ENCODE results near the gene COL27A1. TPM values are rescaled to one million over a fixed set of nuclear protein-coding genes. Genes with fewer than 3 reads are reported as not detected.

Gene COL27A1
- total and polyA plus RNA-seq, 2 donors (not counting 1 experiment from before 2014, with no cell fraction given), result 0.16 to 0.27 TPM

- Histone ChIP-seq H3K4me2 (replicated peaks; ENCODE audit: low read depth, low read length, poor library complexity, severe bottlenecking) (no peak overlapping the region), H3K9me3 (ENCODE audit: control extremely low read depth in 1 of 3, control insufficient read depth in 2 of 3, insufficient read depth in 1 of 3, low read length in 2 of 3) (no peaks in the 10 kb centered on the region), H3K27ac (ENCODE audit: low read length in 2 of 2) (peak overlapping the region in 1 of 2 donors; percentile 40), H2AFZ (ENCODE audit: insufficient read depth, low read depth, low read length, poor library complexity, severe bottlenecking) (no peak overlapping the region), H3K4me3 (ENCODE audit: control extremely low read depth in 1 of 5, extremely low read depth in 1 of 5, insufficient read depth in 1 of 5, low read depth in 2 of 5, low read length in 4 of 5) (no peak overlapping the region), H3K9ac (ENCODE audit: low read length) (no peak overlapping the region), H4K20me1 (ENCODE audit: control insufficient read depth, insufficient read depth, low read length, poor library complexity, severe bottlenecking) (peaks cover 62% of the 10 kb centered on the region), H3K4me1 (ENCODE audit: control insufficient read depth in 2 of 2, insufficient read depth in 2 of 2, low read length in 2 of 2) (peaks cover 0 to 3% of the 10 kb centered on the region in 2 donors), H3K79me2 (ENCODE audit: control insufficient read depth, insufficient read depth, low read length) (peaks cover 60% of the 10 kb centered on the region), H3K36me3 (replicated peaks in 1 of 2; ENCODE audit: control extremely low read depth in 1 of 2, control insufficient read depth in 1 of 2, extremely low read depth in 1 of 2, insufficient read depth in 2 of 2, low read length in 1 of 2) (peaks cover 10 to 92% of the 10 kb centered on the region in 2 experiments), H3K27me3 (replicated peaks in 1 of 4; ENCODE audit: control extremely low read depth in 1 of 4, control insufficient read depth in 3 of 4, insufficient read depth in 4 of 4, low read length in 3 of 4) (no peaks in the 10 kb centered on the region)
- 93% methylated on average over 4 of the region's 6 CpGs for WGBS (ENCODE audit: insufficient coverage)
- Mint-ChIP-seq H3K4me3 (no peak overlapping the region), H3K27me3 (no peaks in the 10 kb centered on the region), H3K27ac (no peak overlapping the region), H3K4me1 (peaks cover 16% of the 10 kb centered on the region), H3K9me3 (ENCODE audit: insufficient read depth) (no peaks in the 10 kb centered on the region)
- intact Hi-C loops (cut with micrococcal nuclease), result no loop called here
- ATAC-seq (ENCODE audit: low read depth), result no peak
- ChIA-PET POLR2A (interaction anchor here (0.6 to 0.7 kb wide), 2 partner anchors 16 to 25 kb away, joined by 3 to 7 read pairs; no protein-coding TSS in a partner anchor), CTCF (interaction anchor here (1.4 kb wide), 1 partner anchor 34 kb away, joined by 7 read pairs; no protein-coding TSS in a partner anchor)
- no peak for DNase-seq
- no peak for TF ChIP-seq CTCF (IDR thresholded peaks at IDR 0.05)
Measured at GRCh38 chr9:114356792-114357191, 201.5 kb downstream of the COL27A1 start.

- 95% methylated on average over 4 of the region's 6 CpGs for WGBS (ENCODE audit: insufficient coverage)
- H3K79me2 ChIP-seq (ENCODE audit: control insufficient read depth, insufficient read depth, low read length), result peaks cover 63% of the 10 kb centered on the region
- TF ChIP-seq CTCF (IDR thresholded peaks at IDR 0.05) (no peak), EZH2 (IDR thresholded peaks at IDR 0.05; ENCODE audit: borderline replicate concordance, insufficient read depth, low read depth, low read length, poor library complexity, severe bottlenecking) (no peak)
- H3K4me1 ChIP-seq (ENCODE audit: control insufficient read depth in 2 of 2, insufficient read depth in 2 of 2, low read length in 2 of 2), result peaks cover 0 to 9% of the 10 kb centered on the region in 2 donors
- no peak overlapping the region for H3K4me3 ChIP-seq (ENCODE audit: control extremely low read depth in 1 of 5, extremely low read depth in 1 of 5, insufficient read depth in 1 of 5, low read depth in 2 of 5, low read length in 4 of 5)
- no peak overlapping the region for H2AFZ ChIP-seq (ENCODE audit: insufficient read depth, low read depth, low read length, poor library complexity, severe bottlenecking)
- intact Hi-C loops (cut with micrococcal nuclease), result no loop called here
- H3K9ac ChIP-seq (ENCODE audit: low read length), result no peak overlapping the region
- ChIA-PET CTCF (no interaction called here), POLR2A (no interaction called here)
- peak overlapping the region; percentile 68 for H3K27ac Mint-ChIP-seq
- peak overlapping the region in 1 of 2 donors; percentile 7 for H3K27ac ChIP-seq (ENCODE audit: low read length in 2 of 2)
- no peaks in the 10 kb centered on the region for H3K9me3 ChIP-seq (ENCODE audit: control extremely low read depth in 1 of 3, control insufficient read depth in 2 of 3, insufficient read depth in 1 of 3, low read length in 2 of 3)
- ATAC-seq (ENCODE audit: low read depth) (no peak), DNase-seq (no peak)
- H3K4me1 Mint-ChIP-seq, result peaks cover 13% of the 10 kb centered on the region
- H3K4me3 Mint-ChIP-seq, result no peak overlapping the region
- H3K36me3 ChIP-seq (replicated peaks in 1 of 2; ENCODE audit: control extremely low read depth in 1 of 2, control insufficient read depth in 1 of 2, extremely low read depth in 1 of 2, insufficient read depth in 2 of 2, low read length in 1 of 2), result peaks cover 10 to 92% of the 10 kb centered on the region in 2 experiments
- no peaks in the 10 kb centered on the region for H3K27me3 Mint-ChIP-seq
- H4K20me1 ChIP-seq (ENCODE audit: control insufficient read depth, insufficient read depth, low read length, poor library complexity, severe bottlenecking), result peaks cover 67% of the 10 kb centered on the region
- H3K27me3 ChIP-seq (replicated peaks in 1 of 4; ENCODE audit: control extremely low read depth in 1 of 4, control insufficient read depth in 3 of 4, insufficient read depth in 4 of 4, low read length in 3 of 4), result no peaks in the 10 kb centered on the region
- no peak overlapping the region for H3K4me2 ChIP-seq (replicated peaks; ENCODE audit: low read depth, low read length, poor library complexity, severe bottlenecking)
- H3K9me3 Mint-ChIP-seq (ENCODE audit: insufficient read depth), result no peaks in the 10 kb centered on the region
Measured at GRCh38 chr9:114357360-114357759, 202.0 kb downstream of the COL27A1 start.
